WTC11 (cell line): ENCODE measurements around the gene SLC6A5.

Source experiments
- CBFB ChIP-seq: sonication (generic); formaldehyde crosslinking; IDR thresholded peaks from 2 replicates; pipeline ENCODE4 v1.8.1; 2022; ENCODE audit warnings: mild to moderate bottlenecking, low read depth, missing genetic modification reagents
- KAT7 ChIP-seq: sonication (generic); formaldehyde crosslinking; IDR thresholded peaks from 2 replicates; pipeline ENCODE4 v1.8.1; 2023; ENCODE audit warnings: missing genetic modification reagents, mild to moderate bottlenecking, borderline replicate concordance
- TF ChIP-seq, protein P1 (sequence below): sonication (generic); formaldehyde crosslinking; conservative IDR thresholded peaks from 2 replicates; pipeline ENCODE4 v1.8.1; 2022; ENCODE audit warnings: mild to moderate bottlenecking, missing genetic modification reagents
- TF ChIP-seq, protein P2 (sequence below): fragments of 200-600 bp; IDR thresholded peaks from 2 replicates; pipeline ENCODE4 v1.8.0; 2022; ENCODE audit warnings: antibody characterized with exemption

DNA sequence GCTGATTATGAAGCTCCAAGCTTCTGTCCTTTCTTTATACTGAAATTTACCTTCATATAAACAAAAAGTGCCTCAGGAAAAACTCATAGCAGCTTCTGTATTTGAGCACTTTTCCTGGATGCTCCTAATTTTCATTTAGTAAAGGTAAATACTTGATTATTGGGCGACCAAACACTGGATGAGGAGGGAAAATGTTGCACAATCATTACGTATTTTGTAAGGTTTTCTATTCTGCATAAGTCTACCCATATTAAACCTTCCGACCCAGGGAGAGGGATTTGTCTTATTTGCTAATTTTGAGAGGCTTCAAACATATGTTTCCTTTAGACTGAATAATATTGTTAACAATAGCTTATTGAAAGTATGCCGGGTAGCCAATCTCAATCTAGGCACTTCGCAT lies 4.3 kb upstream of the SLC6A5 start:
- TF ChIP-seq, protein P1, sequence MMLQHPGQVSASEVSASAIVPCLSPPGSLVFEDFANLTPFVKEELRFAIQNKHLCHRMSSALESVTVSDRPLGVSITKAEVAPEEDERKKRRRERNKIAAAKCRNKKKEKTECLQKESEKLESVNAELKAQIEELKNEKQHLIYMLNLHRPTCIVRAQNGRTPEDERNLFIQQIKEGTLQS (CRISPR knock-in tag) = no peak
- TF ChIP-seq, protein P2, sequence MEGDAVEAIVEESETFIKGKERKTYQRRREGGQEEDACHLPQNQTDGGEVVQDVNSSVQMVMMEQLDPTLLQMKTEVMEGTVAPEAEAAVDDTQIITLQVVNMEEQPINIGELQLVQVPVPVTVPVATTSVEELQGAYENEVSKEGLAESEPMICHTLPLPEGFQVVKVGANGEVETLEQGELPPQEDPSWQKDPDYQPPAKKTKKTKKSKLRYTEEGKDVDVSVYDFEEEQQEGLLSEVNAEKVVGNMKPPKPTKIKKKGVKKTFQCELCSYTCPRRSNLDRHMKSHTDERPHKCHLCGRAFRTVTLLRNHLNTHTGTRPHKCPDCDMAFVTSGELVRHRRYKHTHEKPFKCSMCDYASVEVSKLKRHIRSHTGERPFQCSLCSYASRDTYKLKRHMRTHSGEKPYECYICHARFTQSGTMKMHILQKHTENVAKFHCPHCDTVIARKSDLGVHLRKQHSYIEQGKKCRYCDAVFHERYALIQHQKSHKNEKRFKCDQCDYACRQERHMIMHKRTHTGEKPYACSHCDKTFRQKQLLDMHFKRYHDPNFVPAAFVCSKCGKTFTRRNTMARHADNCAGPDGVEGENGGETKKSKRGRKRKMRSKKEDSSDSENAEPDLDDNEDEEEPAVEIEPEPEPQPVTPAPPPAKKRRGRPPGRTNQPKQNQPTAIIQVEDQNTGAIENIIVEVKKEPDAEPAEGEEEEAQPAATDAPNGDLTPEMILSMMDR = no peak
- TF ChIP-seq CBFB (CRISPR knock-in tag) (no peak), KAT7 (CRISPR knock-in tag) (no peak)
